SW480 (cell line): ENCODE results near the gene VSTM4.

Experiments
- DNase-seq: peaks from one replicate; pipeline ENCODE4 v3.0.0-alpha.2; 2016; ENCODE audit warnings: low spot score

Gene VSTM4

GRCh38 chr10:49141541-49142332, 26.4 kb upstream of the VSTM4 start:
- no peak for DNase-seq

GRCh38 chr10:49140304-49141177, 25.2 kb upstream of the VSTM4 start:
- DNase-seq: no peak

- peak; percentile 19 for DNase-seq
Measured at GRCh38 chr10:49139846-49140195, 24.5 kb upstream of the VSTM4 start.

GRCh38 chr10:49139028-49139845, 23.9 kb upstream of the VSTM4 start:
- no peak for DNase-seq

- DNase-seq: no peak
Measured at GRCh38 chr10:49138361-49138891, 23.1 kb upstream of the VSTM4 start.

GRCh38 chr10:49136525-49136924, 21.2 kb upstream of the VSTM4 start:
- DNase-seq: no peak

GRCh38 chr10:49135575-49136313, 20.4 kb upstream of the VSTM4 start:
- DNase-seq: no peak

GRCh38 chr10:49134327-49134726, 19.0 kb upstream of the VSTM4 start:
- no peak for DNase-seq

- no peak for DNase-seq
Measured at GRCh38 chr10:49133706-49134248, 18.5 kb upstream of the VSTM4 start, which contains the start of gene FAM170B. Gene FAM170B (minus strand): TSS chr10:49134021. CDS start chr10:49133918, 103 bp downstream.

GRCh38 chr10:49132362-49132737, 17.0 kb upstream of the VSTM4 start:
- DNase-seq: no peak

- DNase-seq: no peak
Measured at GRCh38 chr10:49131507-49132361, 16.4 kb upstream of the VSTM4 start.

- no peak for DNase-seq
Measured at GRCh38 chr10:49129376-49129775, 14.1 kb upstream of the VSTM4 start.

- no peak for DNase-seq
Measured at GRCh38 chr10:49128854-49129253, 13.5 kb upstream of the VSTM4 start.

- no peak for DNase-seq
Measured at GRCh38 chr10:49123981-49124950, 8.9 kb upstream of the VSTM4 start.

- DNase-seq: no peak
Measured at GRCh38 chr10:49120911-49121310, 5.6 kb upstream of the VSTM4 start.

GRCh38 chr10:49119746-49120145, 4.4 kb upstream of the VSTM4 start:
- DNase-seq: no peak

- no peak for DNase-seq
Measured at GRCh38 chr10:49118430-49119074, 3.2 kb upstream of the VSTM4 start.

- DNase-seq: no peak
Measured at GRCh38 chr10:49117376-49118070, 2.2 kb upstream of the VSTM4 start.
